ENCODE measurements around the gene MASP1.

The MASP1 gene

GRCh38 chr3:187271582-187271981 is 20.0 kb downstream of the MASP1 start:
- H3K4me3 ChIP-seq (ENCODE audit: low read depth, low read length), result no peak overlapping the region
- DNase-seq (ENCODE audit: low read depth, low spot score), result no peak
- in situ Hi-C loops (cut with HindIII; ENCODE audit: low sequenced_read_pairs), result no loop called here
- TF ChIP-seq, protein P1, sequence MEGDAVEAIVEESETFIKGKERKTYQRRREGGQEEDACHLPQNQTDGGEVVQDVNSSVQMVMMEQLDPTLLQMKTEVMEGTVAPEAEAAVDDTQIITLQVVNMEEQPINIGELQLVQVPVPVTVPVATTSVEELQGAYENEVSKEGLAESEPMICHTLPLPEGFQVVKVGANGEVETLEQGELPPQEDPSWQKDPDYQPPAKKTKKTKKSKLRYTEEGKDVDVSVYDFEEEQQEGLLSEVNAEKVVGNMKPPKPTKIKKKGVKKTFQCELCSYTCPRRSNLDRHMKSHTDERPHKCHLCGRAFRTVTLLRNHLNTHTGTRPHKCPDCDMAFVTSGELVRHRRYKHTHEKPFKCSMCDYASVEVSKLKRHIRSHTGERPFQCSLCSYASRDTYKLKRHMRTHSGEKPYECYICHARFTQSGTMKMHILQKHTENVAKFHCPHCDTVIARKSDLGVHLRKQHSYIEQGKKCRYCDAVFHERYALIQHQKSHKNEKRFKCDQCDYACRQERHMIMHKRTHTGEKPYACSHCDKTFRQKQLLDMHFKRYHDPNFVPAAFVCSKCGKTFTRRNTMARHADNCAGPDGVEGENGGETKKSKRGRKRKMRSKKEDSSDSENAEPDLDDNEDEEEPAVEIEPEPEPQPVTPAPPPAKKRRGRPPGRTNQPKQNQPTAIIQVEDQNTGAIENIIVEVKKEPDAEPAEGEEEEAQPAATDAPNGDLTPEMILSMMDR (IDR thresholded peaks at IDR 0.05; ENCODE audit: low read depth, low read length), result no peak

- TF ChIP-seq, protein P1 (IDR thresholded peaks at IDR 0.05; ENCODE audit: low read depth, low read length), result no peak
- DNase-seq (ENCODE audit: low read depth, low spot score), result no peak
- no peak overlapping the region for H3K4me3 ChIP-seq (ENCODE audit: low read depth, low read length)
- in situ Hi-C loops (cut with HindIII; ENCODE audit: low sequenced_read_pairs), result no loop called here
Observed at GRCh38 chr3:187269486-187269885, 22.1 kb downstream of the MASP1 start.

GRCh38 chr3:187267306-187267705 is 24.2 kb downstream of the MASP1 start:
- DNase-seq (ENCODE audit: low read depth, low spot score), result no peak
- TF ChIP-seq, protein P1 (IDR thresholded peaks at IDR 0.05; ENCODE audit: low read depth, low read length), result no peak
- in situ Hi-C loops (cut with HindIII; ENCODE audit: low sequenced_read_pairs), result no loop called here
- H3K4me3 ChIP-seq (ENCODE audit: low read depth, low read length), result no peak overlapping the region

DNA sequence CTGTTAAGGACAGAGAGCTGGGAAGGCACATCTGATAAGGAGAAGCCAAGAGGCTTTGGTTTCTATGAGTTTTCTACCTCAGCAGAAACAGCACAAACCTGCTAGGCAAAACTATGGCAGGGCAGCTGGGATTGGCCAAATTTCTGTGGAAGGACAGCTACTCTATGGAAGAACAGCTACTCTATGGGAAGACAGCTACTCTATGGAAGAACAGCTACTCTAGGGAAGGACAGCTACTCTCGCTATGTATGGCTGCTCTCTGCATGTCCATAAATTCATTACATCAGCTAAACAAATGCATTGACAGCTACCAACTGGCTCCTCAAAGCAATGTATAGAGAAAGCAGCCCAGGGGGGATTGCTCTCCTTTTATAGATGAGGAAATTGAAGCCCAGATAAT is 24.8 kb downstream of the MASP1 start:
- no peak overlapping the region for H3K4me3 ChIP-seq (ENCODE audit: low read depth, low read length)
- TF ChIP-seq, protein P1 (IDR thresholded peaks at IDR 0.05; ENCODE audit: low read depth, low read length), result no peak
- in situ Hi-C loops (cut with HindIII; ENCODE audit: low sequenced_read_pairs), result no loop called here
- no peak for DNase-seq (ENCODE audit: low read depth, low spot score)

GRCh38 chr3:187265461-187265955 is 26.0 kb downstream of the MASP1 start:
- H3K4me3 ChIP-seq (ENCODE audit: low read depth, low read length), result no peak overlapping the region
- no peak for DNase-seq (ENCODE audit: low read depth, low spot score)
- in situ Hi-C loops (cut with HindIII; ENCODE audit: low sequenced_read_pairs), result no loop called here
- TF ChIP-seq, protein P1 (IDR thresholded peaks at IDR 0.05; ENCODE audit: low read depth, low read length), result no peak

GRCh38 chr3:187264911-187265310 is 26.6 kb downstream of the MASP1 start:
- no peak overlapping the region for H3K4me3 ChIP-seq (ENCODE audit: low read depth, low read length)
- DNase-seq (ENCODE audit: low read depth, low spot score), result peak; percentile 7
- in situ Hi-C loops (cut with HindIII; ENCODE audit: low sequenced_read_pairs), result no loop called here
- TF ChIP-seq, protein P1 (IDR thresholded peaks at IDR 0.05; ENCODE audit: low read depth, low read length), result no peak

- TF ChIP-seq, protein P1 (IDR thresholded peaks at IDR 0.05; ENCODE audit: low read depth, low read length), result no peak
- H3K4me3 ChIP-seq (ENCODE audit: low read depth, low read length), result no peak overlapping the region
- in situ Hi-C loops (cut with HindIII; ENCODE audit: low sequenced_read_pairs), result no loop called here
- peak; percentile 61 for DNase-seq (ENCODE audit: low read depth, low spot score)
Observed at GRCh38 chr3:187264021-187264420, 27.5 kb downstream of the MASP1 start.

Measured in astrocyte of the spinal cord (primary cell).